Type B pancreatic cell (in vitro differentiated cells): ENCODE results near the gene PAX5. TPM values are rescaled to one million over a fixed set of nuclear protein-coding genes. Genes with fewer than 3 reads are reported as not detected.

Experiments used
- DNase-seq: peaks from one replicate; pipeline ENCODE4 v3.0.0; 2021; ENCODE audit warnings: mixed read lengths; ENCODE audit not compliant: unreplicated experiment; ENCODE audit errors: extremely low spot score
- H3K27ac Mint-ChIP-seq: 2 replicates; pipeline ENCODE4 v1.8.0; 2021; ENCODE audit warnings: mild to moderate bottlenecking, mixed read lengths
- H3K27me3 Mint-ChIP-seq: 2 replicates; pipeline ENCODE4 v1.8.0; 2021; ENCODE audit warnings: mixed read lengths
- H3K36me3 Mint-ChIP-seq: 2 replicates; pipeline ENCODE4 v1.8.0; 2021; ENCODE audit warnings: mixed read lengths
- H3K4me1 Mint-ChIP-seq: one replicate; pipeline ENCODE4 v1.8.0; 2021; ENCODE audit warnings: mixed read lengths; ENCODE audit not compliant: unreplicated experiment
- H3K4me3 Mint-ChIP-seq: 2 replicates; pipeline ENCODE4 v1.8.0; 2021; ENCODE audit warnings: mild to moderate bottlenecking, mixed read lengths
- H3K9me3 Mint-ChIP-seq: 2 replicates; pipeline ENCODE4 v1.8.0; 2021; ENCODE audit warnings: mixed read lengths
- total RNA-seq: library from RNA; stranded (reverse); gene quantifications from 2 replicates; pipeline ENCODE4 v1.2.1, GENCODE V29; 2021; ENCODE audit warnings: low replicate concordance
- TF ChIP-seq, protein P1 (sequence below): fragments of 200-600 bp; sonication (generic); conservative IDR thresholded peaks from 2 replicates; pipeline ENCODE4 v1.5.0; 2021; ENCODE audit warnings: antibody characterized with exemption, mild to moderate bottlenecking

Gene PAX5
- total RNA-seq, 1 donor from 2014 or later, result not detected

- Mint-ChIP-seq H3K4me3 (no peak overlapping the region), H3K27ac (no peak overlapping the region), H3K4me1 (no peaks in the 10 kb centered on the region), H3K36me3 (no peaks in the 10 kb centered on the region), H3K27me3 (peaks cover 78% of the 10 kb centered on the region), H3K9me3 (no peaks in the 10 kb centered on the region)
- TF ChIP-seq, protein P1, sequence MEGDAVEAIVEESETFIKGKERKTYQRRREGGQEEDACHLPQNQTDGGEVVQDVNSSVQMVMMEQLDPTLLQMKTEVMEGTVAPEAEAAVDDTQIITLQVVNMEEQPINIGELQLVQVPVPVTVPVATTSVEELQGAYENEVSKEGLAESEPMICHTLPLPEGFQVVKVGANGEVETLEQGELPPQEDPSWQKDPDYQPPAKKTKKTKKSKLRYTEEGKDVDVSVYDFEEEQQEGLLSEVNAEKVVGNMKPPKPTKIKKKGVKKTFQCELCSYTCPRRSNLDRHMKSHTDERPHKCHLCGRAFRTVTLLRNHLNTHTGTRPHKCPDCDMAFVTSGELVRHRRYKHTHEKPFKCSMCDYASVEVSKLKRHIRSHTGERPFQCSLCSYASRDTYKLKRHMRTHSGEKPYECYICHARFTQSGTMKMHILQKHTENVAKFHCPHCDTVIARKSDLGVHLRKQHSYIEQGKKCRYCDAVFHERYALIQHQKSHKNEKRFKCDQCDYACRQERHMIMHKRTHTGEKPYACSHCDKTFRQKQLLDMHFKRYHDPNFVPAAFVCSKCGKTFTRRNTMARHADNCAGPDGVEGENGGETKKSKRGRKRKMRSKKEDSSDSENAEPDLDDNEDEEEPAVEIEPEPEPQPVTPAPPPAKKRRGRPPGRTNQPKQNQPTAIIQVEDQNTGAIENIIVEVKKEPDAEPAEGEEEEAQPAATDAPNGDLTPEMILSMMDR, result no peak
- no peak for DNase-seq
Measured at GRCh38 chr9:36898431-36899020, 135.5 kb downstream of the PAX5 start.

DNA sequence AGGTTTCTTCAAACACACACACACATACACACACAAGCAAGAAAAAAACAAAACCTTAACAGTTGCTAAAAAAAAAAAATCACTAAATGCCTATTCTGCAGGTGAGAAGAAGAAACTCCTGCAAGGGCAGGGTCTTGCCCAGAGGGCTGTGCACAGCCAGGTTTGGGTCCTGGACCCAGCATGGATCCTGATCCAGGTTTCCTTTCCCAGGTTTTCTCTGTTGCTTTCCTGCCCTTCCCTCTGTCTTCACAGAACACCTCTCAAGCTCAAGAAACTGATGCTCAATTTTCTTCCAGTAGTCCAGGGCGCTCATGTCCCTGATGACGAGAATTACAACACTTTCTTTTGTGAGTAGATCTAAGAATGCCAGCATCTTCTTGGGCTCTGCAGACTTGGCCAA lies 136.6 kb downstream of the PAX5 start:
- H3K4me1 Mint-ChIP-seq, result no peaks in the 10 kb centered on the region
- no peaks in the 10 kb centered on the region for H3K9me3 Mint-ChIP-seq
- H3K27ac Mint-ChIP-seq, result no peak overlapping the region
- TF ChIP-seq, protein P1, result no peak
- DNase-seq, result no peak
- no peak overlapping the region for H3K4me3 Mint-ChIP-seq
- H3K36me3 Mint-ChIP-seq, result no peaks in the 10 kb centered on the region
- H3K27me3 Mint-ChIP-seq, result peaks cover 88% of the 10 kb centered on the region

DNA sequence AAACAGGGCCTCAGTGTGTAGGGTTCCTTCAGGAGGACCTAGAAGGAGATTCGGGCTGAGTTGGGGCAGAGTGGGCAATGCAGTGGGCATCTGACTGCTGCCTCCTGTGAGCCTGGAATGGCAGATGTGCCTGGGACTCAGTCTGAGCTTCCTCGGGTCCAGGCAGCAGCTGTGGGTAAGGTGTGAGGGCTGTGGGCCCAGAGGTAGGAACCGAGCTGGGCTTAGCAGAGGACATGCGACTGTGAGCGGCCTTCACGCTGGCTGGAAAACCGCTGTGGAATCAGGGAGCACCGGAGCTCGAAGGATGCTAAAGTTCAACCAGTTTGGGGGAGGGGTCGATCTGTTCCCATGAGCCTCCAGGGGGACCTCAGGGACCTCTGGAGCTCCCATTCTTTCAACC lies 137.0 kb downstream of the PAX5 start:
- DNase-seq, result no peak
- Mint-ChIP-seq H3K9me3 (no peaks in the 10 kb centered on the region), H3K27ac (no peak overlapping the region), H3K27me3 (peaks cover 89% of the 10 kb centered on the region), H3K4me3 (no peak overlapping the region), H3K36me3 (no peaks in the 10 kb centered on the region), H3K4me1 (no peaks in the 10 kb centered on the region)
- TF ChIP-seq, protein P1, result no peak

DNA sequence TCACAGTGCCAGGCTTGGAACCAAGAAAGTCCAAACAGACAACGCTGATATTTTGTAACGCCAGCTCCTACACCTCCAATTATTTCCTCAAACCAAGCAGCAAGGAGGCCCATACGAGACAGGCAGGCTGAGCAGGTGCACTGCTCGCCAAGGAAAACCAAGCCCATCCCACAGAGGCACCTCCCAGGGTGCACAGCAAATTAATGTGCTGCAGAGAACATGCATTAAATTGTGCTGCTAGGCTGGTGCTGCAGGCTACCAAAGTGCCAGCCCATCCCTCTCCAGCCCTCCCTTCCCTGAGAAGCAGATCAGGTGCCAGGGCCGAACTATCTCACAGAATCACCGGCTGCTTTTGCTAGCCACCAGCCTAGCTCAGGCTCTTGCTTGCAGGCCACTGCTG lies 137.8 kb downstream of the PAX5 start:
- Mint-ChIP-seq H3K4me3 (no peak overlapping the region), H3K36me3 (no peaks in the 10 kb centered on the region), H3K4me1 (no peaks in the 10 kb centered on the region), H3K9me3 (no peaks in the 10 kb centered on the region), H3K27me3 (peaks cover 88% of the 10 kb centered on the region), H3K27ac (no peak overlapping the region)
- DNase-seq, result no peak
- TF ChIP-seq, protein P1, result no peak

GRCh38 chr9:36895744-36896260 lies 138.3 kb downstream of the PAX5 start:
- no peak overlapping the region for H3K27ac Mint-ChIP-seq
- no peaks in the 10 kb centered on the region for H3K36me3 Mint-ChIP-seq
- TF ChIP-seq, protein P1, result no peak
- no peak overlapping the region for H3K4me3 Mint-ChIP-seq
- no peaks in the 10 kb centered on the region for H3K4me1 Mint-ChIP-seq
- DNase-seq, result no peak
- H3K27me3 Mint-ChIP-seq, result peaks cover 84% of the 10 kb centered on the region
- H3K9me3 Mint-ChIP-seq, result no peaks in the 10 kb centered on the region
